Measurements from ENCODE around the gene GARIN6. TPM values are rescaled to one million over a fixed set of nuclear protein-coding genes. Genes with fewer than 3 reads are reported as not detected.

GARIN6 gene
- total RNA-seq, result not detected
- long read RNA-seq, result 0 reads

DNA sequence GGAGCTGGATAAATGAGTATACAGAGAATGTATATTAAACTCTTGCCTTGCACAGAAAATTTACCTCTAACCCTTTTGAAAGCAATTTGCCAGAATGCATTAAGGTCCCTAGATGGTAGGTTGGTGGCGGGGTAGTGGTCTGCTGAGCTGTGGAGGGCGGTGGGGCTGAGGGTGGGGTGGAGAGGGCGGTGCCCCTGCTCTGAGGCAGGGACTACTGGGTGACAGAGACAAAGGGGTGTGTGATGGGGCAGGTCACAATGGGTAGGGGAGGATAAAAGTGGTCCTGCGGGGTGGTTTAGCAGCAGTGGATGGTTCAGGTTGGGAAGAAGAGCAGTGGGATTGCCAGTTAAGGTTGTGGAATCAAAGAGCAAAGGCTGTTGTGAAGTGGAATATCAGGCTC is at the start of gene GARIN6:
GARIN6 (plus strand) TSS at position 301 of the 400 bp plus-strand sequence. CDS start 422 bp downstream, outside the sequence.
- intact Hi-C loops (cut with micrococcal nuclease), result no loop called here
- Histone ChIP-seq H3K9me3 (replicated peaks) (peaks cover 10% of the 10 kb centered on the region), H3K4me1 (no peaks in the 10 kb centered on the region), H3K27ac (replicated peaks) (no peak within 1 kb of the TSS), H3K27me3 (ENCODE audit: low read depth) (no peaks in the 10 kb centered on the region), H3K36me3 (no peaks in the 10 kb centered on the region), H3K4me3 (no peak within 1 kb of the TSS)
- no peak for DNase-seq
- TF ChIP-seq, protein P1, sequence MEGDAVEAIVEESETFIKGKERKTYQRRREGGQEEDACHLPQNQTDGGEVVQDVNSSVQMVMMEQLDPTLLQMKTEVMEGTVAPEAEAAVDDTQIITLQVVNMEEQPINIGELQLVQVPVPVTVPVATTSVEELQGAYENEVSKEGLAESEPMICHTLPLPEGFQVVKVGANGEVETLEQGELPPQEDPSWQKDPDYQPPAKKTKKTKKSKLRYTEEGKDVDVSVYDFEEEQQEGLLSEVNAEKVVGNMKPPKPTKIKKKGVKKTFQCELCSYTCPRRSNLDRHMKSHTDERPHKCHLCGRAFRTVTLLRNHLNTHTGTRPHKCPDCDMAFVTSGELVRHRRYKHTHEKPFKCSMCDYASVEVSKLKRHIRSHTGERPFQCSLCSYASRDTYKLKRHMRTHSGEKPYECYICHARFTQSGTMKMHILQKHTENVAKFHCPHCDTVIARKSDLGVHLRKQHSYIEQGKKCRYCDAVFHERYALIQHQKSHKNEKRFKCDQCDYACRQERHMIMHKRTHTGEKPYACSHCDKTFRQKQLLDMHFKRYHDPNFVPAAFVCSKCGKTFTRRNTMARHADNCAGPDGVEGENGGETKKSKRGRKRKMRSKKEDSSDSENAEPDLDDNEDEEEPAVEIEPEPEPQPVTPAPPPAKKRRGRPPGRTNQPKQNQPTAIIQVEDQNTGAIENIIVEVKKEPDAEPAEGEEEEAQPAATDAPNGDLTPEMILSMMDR (IDR thresholded peaks at IDR 0.05; ENCODE audit: borderline replicate concordance), result no peak

DNA sequence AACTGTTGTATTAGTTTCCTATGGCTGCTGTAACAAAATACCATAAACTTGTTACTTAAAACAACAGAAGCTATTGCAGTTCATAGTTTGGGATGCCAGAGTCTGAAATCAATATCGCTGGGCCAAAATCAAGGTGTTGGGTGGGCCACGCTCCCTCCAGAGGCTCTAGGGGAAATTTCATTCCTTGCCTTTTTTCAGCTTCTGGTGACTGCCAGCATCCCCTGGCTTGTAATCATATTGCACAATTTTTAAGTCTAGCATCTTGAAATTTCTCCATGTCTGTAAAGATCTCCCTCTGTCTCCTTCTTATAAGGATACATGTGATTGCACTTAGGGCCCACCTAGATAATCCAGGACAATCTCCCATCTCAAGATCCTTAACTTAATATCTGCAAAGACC is 48.8 kb upstream of the GARIN6 start:
- no peaks in the 10 kb centered on the region for H3K27me3 ChIP-seq (ENCODE audit: low read depth)
- no peak overlapping the region for H3K4me3 ChIP-seq
- TF ChIP-seq, protein P1 (IDR thresholded peaks at IDR 0.05; ENCODE audit: borderline replicate concordance), result no peak
- H3K9me3 ChIP-seq (replicated peaks), result peaks cover 14% of the 10 kb centered on the region
- no peaks in the 10 kb centered on the region for H3K36me3 ChIP-seq
- no peaks in the 10 kb centered on the region for H3K4me1 ChIP-seq
- intact Hi-C loops (cut with micrococcal nuclease), result no loop called here
- H3K27ac ChIP-seq (replicated peaks), result no peak overlapping the region
- no peak for DNase-seq

DNA sequence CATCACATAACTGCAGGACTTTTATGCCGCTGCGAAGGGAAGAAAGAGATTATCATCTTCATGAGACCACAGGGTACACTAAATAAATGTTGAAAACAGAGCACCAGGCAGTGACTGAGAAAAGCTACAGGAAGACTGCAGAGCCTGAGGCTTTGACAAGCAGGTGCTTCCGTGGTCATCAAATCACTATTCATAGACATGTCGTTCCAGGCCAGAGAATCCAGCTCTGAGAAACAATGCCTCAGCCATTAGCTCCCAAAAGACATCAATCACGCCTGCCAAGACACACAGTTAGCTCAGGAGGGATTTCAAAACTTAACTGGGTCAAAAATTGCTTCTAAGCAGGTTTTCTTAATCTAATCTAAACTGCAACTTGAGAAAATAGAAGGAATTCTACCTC is 47.2 kb upstream of the GARIN6 start:
- no peak overlapping the region for H3K27ac ChIP-seq (replicated peaks)
- no peak overlapping the region for H3K4me3 ChIP-seq
- no peaks in the 10 kb centered on the region for H3K27me3 ChIP-seq (ENCODE audit: low read depth)
- intact Hi-C loops (cut with micrococcal nuclease), result no loop called here
- H3K36me3 ChIP-seq, result no peaks in the 10 kb centered on the region
- TF ChIP-seq, protein P1 (IDR thresholded peaks at IDR 0.05; ENCODE audit: borderline replicate concordance), result no peak
- DNase-seq, result no peak
- no peaks in the 10 kb centered on the region for H3K4me1 ChIP-seq
- H3K9me3 ChIP-seq (replicated peaks), result peaks cover 14% of the 10 kb centered on the region

DNA sequence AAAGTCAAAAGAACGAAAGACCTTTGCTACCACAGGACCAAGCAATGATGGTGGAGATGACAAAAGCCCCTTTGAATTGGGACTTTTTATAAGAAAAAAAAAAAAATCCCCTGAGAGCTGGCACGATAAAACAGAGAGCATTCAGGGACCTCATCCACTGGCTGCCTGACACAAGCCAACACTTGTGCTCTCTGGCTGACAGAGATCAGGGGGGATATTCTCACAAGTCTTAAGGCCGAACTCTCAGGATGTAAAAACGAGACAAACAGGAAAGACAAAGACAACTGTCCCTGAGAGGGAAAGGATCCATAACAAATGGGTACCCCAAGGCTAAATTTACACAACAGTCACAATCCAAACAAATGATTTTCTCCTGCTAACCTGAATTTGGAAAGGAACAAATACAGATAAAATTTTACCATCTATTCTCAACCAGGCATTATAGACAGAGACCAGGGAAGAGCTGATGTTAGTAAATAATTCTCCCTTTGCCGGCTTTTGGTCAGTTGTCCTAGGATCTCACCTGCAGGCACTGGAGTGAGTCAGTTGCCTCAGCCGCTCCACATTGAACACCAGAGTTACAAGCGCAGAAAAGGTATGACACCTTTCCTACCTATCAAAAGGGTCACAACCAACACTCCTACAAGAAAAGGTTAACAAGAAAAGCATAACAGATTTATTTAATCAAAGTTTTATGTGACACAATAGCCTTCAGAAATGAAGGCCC is 37.9 kb upstream of the GARIN6 start:
- no peaks in the 10 kb centered on the region for H3K9me3 ChIP-seq (replicated peaks)
- DNase-seq, result no peak
- no peak overlapping the region for H3K4me3 ChIP-seq
- intact Hi-C loops (cut with micrococcal nuclease), result no loop called here
- H3K27ac ChIP-seq (replicated peaks), result no peak overlapping the region
- TF ChIP-seq, protein P1 (IDR thresholded peaks at IDR 0.05; ENCODE audit: borderline replicate concordance), result no peak
- H3K27me3 ChIP-seq (ENCODE audit: low read depth), result no peaks in the 10 kb centered on the region
- H3K36me3 ChIP-seq, result no peaks in the 10 kb centered on the region
- H3K4me1 ChIP-seq, result no peaks in the 10 kb centered on the region

DNA sequence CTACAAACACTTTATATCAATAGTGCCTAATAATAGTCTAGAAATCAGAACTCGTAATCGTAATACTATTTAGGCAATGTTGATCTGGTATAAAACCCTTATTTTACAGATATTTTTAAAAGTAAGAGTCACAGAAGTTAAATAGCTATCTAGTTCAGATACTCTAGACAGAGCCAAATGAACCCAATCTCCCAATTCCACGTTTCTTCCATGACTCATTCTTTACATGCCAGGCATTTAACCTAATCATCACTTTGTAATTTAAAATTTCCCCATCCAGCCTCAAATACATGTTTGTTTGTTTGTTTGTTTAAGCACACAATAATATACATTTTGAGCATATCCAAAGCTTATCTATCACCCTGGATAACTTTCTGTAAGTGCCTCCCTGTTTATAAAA is 36.4 kb upstream of the GARIN6 start:
- Histone ChIP-seq H3K36me3 (no peaks in the 10 kb centered on the region), H3K27me3 (ENCODE audit: low read depth) (no peaks in the 10 kb centered on the region), H3K27ac (replicated peaks) (no peak overlapping the region), H3K4me1 (no peaks in the 10 kb centered on the region), H3K4me3 (no peak overlapping the region), H3K9me3 (replicated peaks) (peaks cover 6% of the 10 kb centered on the region)
- DNase-seq, result no peak
- TF ChIP-seq, protein P1 (IDR thresholded peaks at IDR 0.05; ENCODE audit: borderline replicate concordance), result no peak
- intact Hi-C loops (cut with micrococcal nuclease), result no loop called here

All from left ventricle myocardium inferior (tissue), 1 donor.